KMS-11 (cell line): ENCODE measurements around the gene SHISA5.

ENCODE experiments used
- H2AFZ ChIP-seq: fragments of 200-600 bp; sonication (generic); 2 replicates; pipeline ENCODE4 v1.6.1; 2016; ENCODE audit warnings: antibody characterized with exemption, mixed run types, low read depth
- H3K27ac ChIP-seq: fragments of 200-600 bp; sonication (generic); 2 replicates; pipeline ENCODE4 v1.6.1; 2016; ENCODE audit warnings: mild to moderate bottlenecking, mixed run types
- H3K27me3 ChIP-seq: fragments of 200-600 bp; sonication (generic); 2 replicates; pipeline ENCODE4 v1.6.1; 2017; ENCODE audit warnings: mild to moderate bottlenecking, low read depth, mixed run types, moderate library complexity; ENCODE audit not compliant: insufficient read depth
- H3K36me3 ChIP-seq: fragments of 200-600 bp; sonication (generic); 2 replicates; pipeline ENCODE4 v1.6.1; 2017; ENCODE audit warnings: mild to moderate bottlenecking, mixed run types; ENCODE audit not compliant: insufficient read depth
- H3K4me1 ChIP-seq: fragments of 200-600 bp; sonication (generic); 2 replicates; pipeline ENCODE4 v1.6.1; 2016; ENCODE audit warnings: mild to moderate bottlenecking, low read depth, mixed run types; ENCODE audit not compliant: poor library complexity, severe bottlenecking
- H3K4me2 ChIP-seq: fragments of 200-600 bp; sonication (generic); 2 replicates; pipeline ENCODE4 v1.7.0; 2016; ENCODE audit warnings: mild to moderate bottlenecking, mixed run types
- H3K4me3 ChIP-seq: fragments of 200-600 bp; sonication (generic); IDR thresholded peaks from 2 replicates; pipeline ENCODE4 v1.6.1; 2017; ENCODE audit warnings: low read depth, low read length, mixed read lengths; ENCODE audit not compliant: insufficient read depth
- H3K79me2 ChIP-seq: fragments of 200-600 bp; sonication (generic); 2 replicates; pipeline ENCODE4 v1.6.1; 2016; ENCODE audit warnings: low read depth, mixed run types; ENCODE audit not compliant: insufficient read depth
- H3K9ac ChIP-seq: fragments of 200-600 bp; sonication (generic); 2 replicates; pipeline ENCODE4 v1.6.1; 2016; ENCODE audit warnings: mild to moderate bottlenecking, mixed run types
- H4K20me1 ChIP-seq: fragments of 200-600 bp; sonication (generic); 2 replicates; pipeline ENCODE4 v1.6.1; 2016; ENCODE audit warnings: mild to moderate bottlenecking, mixed run types; ENCODE audit not compliant: insufficient read depth
- TF ChIP-seq, protein P1 (sequence below): fragments of 200-600 bp; sonication (generic); conservative IDR thresholded peaks from 2 replicates; pipeline ENCODE4 v1.6.1; 2017; ENCODE audit warnings: low read depth, mild to moderate bottlenecking, antibody characterized with exemption, low read length, moderate library complexity, mixed read lengths

SHISA5 gene

DNA sequence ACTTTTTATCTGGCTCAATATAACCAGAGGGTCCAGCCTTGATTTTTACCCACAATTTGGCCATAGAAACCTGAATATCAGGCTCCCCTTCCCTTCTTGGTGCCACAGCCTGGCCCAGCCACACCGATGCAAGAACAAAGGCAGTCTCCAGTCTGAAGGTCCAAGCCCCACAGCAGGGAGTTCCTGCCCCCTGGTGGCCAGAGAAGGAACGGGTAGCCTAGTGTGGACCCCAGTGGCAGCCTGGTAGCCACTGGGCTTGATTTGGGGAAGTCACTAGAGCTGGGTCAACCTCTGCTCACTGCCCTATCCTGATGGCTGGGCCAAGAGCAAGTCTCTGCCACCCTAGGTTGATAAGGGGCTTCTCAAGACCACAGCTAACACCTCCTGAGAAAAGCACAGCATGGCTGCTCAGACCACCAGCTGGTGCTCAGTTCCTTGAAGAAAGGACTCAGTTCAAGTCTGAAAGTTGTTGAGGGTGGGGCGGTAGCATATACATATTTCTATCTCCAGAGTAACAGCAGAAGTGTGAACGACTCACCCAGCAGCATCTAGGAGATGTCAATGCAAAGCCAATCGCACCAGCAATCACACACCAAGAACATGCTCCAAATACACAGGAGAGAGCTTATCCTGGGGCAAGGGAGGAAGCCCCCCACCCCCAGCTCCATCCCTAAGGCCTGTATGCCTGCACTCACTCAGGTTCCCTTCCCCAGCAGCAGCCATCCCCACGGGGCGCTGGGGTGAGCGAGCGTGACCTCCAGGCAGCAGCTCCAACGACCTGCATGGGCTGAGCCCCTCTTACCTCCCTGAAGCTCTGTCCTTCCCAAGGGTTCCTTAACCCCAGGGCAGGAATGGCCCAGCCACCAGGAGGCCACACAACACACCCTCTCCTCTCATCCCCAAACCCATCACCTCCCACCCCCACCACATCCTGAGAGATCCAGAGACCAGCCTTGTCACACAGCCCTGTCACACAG, 45.0 kb upstream of the SHISA5 start:
- no peak overlapping the region for H2AFZ ChIP-seq
- no peaks in the 10 kb centered on the region for H4K20me1 ChIP-seq
- TF ChIP-seq, protein P1, sequence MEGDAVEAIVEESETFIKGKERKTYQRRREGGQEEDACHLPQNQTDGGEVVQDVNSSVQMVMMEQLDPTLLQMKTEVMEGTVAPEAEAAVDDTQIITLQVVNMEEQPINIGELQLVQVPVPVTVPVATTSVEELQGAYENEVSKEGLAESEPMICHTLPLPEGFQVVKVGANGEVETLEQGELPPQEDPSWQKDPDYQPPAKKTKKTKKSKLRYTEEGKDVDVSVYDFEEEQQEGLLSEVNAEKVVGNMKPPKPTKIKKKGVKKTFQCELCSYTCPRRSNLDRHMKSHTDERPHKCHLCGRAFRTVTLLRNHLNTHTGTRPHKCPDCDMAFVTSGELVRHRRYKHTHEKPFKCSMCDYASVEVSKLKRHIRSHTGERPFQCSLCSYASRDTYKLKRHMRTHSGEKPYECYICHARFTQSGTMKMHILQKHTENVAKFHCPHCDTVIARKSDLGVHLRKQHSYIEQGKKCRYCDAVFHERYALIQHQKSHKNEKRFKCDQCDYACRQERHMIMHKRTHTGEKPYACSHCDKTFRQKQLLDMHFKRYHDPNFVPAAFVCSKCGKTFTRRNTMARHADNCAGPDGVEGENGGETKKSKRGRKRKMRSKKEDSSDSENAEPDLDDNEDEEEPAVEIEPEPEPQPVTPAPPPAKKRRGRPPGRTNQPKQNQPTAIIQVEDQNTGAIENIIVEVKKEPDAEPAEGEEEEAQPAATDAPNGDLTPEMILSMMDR, result peak; percentile 87
- H3K9ac ChIP-seq, result no peak overlapping the region
- H3K27ac ChIP-seq, result no peak overlapping the region
- no peaks in the 10 kb centered on the region for H3K27me3 ChIP-seq
- H3K4me1 ChIP-seq, result no peaks in the 10 kb centered on the region
- no peaks in the 10 kb centered on the region for H3K36me3 ChIP-seq
- no peaks in the 10 kb centered on the region for H3K79me2 ChIP-seq
- H3K4me3 ChIP-seq, result no peak overlapping the region
- no peak overlapping the region for H3K4me2 ChIP-seq

DNA sequence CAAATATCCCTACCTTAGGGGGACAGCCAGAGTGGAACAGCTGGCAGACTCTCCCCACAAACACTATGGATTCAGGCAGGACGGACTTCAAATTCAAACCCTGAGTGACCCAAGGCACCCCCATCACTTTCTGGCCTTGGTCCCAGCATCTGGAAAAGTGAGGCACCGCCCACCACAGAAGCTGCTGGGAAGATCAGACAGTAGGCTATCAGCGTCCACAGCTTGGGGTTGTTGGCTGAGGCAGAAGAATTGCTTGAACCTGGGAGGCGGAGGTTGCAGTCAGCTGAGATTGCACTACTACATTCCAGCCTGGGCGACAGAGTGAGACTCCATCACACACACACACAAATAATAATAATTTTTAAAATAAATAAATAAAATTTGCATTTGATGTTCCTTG, 44.2 kb upstream of the SHISA5 start:
- no peaks in the 10 kb centered on the region for H3K4me1 ChIP-seq
- H3K4me2 ChIP-seq, result no peak overlapping the region
- H4K20me1 ChIP-seq, result no peaks in the 10 kb centered on the region
- H3K4me3 ChIP-seq, result no peak overlapping the region
- no peak overlapping the region for H3K9ac ChIP-seq
- no peaks in the 10 kb centered on the region for H3K36me3 ChIP-seq
- H3K79me2 ChIP-seq, result no peaks in the 10 kb centered on the region
- H3K27me3 ChIP-seq, result no peaks in the 10 kb centered on the region
- H2AFZ ChIP-seq, result no peak overlapping the region
- TF ChIP-seq, protein P1, result no peak
- H3K27ac ChIP-seq, result no peak overlapping the region

DNA sequence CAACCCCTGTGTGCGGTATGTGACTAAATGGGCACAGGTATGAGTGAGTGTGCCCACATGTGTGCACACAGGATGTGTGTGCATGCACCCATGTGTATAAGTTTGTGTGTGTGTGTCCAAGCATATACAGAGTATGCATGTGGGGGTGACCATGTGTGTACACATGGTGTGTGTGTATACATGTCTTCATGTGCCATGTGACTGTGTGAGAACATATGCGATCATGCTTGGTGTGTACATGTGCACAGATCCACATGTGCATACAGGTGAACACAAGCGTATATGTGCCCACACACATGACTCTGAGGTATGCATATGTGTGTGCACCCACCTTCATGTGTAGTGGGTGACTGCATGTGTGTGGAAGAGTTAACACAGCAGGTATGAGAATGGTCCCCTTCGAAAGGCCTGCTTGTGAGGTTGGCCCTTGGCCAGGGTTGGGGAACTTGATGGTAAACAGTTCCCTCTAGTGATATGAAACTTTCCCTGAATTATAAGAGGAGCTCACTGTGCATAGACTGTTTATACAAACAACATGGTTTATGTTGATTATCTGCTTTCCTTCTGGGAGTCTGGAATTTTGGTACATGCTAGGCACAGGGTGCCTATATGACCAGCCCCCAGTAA, 42.3 kb upstream of the SHISA5 start:
- no peak overlapping the region for H3K27ac ChIP-seq
- H3K27me3 ChIP-seq, result no peaks in the 10 kb centered on the region
- no peaks in the 10 kb centered on the region for H4K20me1 ChIP-seq
- no peak overlapping the region for H3K4me3 ChIP-seq
- H3K4me2 ChIP-seq, result no peak overlapping the region
- H3K36me3 ChIP-seq, result no peaks in the 10 kb centered on the region
- TF ChIP-seq, protein P1, result no peak
- H3K9ac ChIP-seq, result no peak overlapping the region
- no peaks in the 10 kb centered on the region for H3K79me2 ChIP-seq
- H3K4me1 ChIP-seq, result no peaks in the 10 kb centered on the region
- H2AFZ ChIP-seq, result no peak overlapping the region

DNA sequence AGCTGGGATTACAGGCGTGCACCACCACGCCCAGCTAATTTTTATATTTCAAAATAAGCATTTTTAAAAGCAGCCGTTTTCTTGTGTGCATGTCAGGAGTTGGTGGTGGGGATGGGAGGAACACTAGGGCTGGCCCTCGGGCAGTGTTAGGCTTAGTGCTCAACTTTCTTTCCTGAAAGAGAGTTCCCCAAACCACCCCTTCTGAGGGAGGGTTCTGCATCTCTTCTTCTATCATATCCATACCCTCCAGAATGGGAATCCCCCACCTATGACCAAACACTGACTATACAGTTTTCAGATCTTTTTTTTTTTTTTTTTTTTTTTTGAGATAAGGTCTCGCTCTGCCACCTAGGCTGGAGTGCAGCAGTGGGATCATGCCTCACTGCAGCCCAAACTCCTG, 40.2 kb upstream of the SHISA5 start:
- Histone ChIP-seq H3K27ac (no peak overlapping the region), H2AFZ (no peak overlapping the region), H4K20me1 (no peaks in the 10 kb centered on the region), H3K4me2 (no peak overlapping the region), H3K4me1 (no peaks in the 10 kb centered on the region), H3K79me2 (no peaks in the 10 kb centered on the region), H3K36me3 (no peaks in the 10 kb centered on the region), H3K9ac (no peak overlapping the region), H3K27me3 (no peaks in the 10 kb centered on the region), H3K4me3 (no peak overlapping the region)
- TF ChIP-seq, protein P1, result no peak
